DMS53 (cell line): ENCODE measurements around the gene ACVR1.

Experiments
- DNase-seq: peaks from one replicate; lab custom pipeline; 2025; lab: John Stamatoyannopoulos, UW

Gene ACVR1

DNA sequence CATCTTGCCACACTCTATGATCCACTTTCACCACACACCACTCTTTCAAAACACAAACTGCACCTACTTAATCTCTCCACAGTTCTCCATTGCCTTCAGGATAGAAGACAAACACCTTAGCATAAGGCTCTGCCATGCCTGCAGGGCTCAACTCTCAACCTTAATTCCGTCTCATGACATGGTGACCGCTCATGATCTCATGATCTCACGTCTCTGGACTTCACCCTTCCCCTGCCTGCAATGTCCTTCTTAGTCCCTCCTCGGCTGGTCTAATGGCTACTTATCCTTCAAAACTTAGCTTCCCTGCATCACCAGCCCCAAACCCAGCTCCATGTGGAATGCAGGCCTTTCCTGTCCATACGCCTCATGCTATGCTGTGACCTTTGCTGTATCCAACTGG lies 85.3 kb downstream of the ACVR1 start:
- DNase-seq: no peak

DNA sequence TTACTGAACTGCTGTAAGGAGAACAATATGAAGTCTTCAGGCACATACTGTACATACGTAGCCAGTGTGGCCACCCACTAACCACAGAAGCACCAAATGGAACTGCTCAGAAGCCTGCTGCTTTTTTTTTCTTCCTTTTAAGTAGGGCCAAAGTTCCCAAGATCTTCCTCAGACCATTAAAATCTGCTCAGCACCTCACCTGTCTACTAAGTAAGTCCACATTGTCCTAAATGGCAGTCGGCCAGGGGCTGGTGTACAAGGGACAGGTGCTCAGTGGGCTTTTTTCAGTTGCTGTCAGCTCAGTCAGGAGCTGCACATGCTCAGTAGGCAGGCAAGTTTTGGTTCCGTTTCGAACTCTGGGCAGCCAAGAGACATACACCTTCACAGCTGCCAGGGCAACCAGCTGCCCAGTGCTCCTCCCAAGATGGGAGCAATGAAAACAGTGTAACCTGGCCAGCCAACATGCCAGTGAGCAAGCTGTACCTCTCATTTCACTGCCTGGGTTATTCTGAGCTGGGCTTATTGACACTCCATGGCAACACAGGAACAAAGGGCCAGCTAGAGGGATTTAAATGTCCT lies 86.1 kb downstream of the ACVR1 start:
- peak; percentile 31 for DNase-seq

DNA sequence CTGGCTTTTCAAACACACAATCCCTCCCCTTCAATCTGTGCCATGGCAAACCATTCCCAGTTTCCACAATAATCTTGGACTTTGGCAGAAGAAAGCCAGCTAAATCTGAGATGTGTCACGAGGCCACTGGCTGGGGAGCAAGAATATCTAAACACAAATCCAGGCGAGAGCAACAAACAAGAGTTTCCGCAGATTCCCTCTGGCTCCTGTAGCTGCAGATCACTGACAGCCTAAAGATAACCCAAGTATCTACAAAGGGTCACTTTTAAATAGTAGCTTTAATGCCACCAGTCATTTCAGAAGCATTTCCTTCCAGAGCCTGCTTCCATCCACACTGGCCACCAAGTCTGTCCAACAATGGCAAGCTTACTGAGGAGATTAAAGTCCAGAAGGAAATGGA lies 86.9 kb downstream of the ACVR1 start:
- no peak for DNase-seq

DNA sequence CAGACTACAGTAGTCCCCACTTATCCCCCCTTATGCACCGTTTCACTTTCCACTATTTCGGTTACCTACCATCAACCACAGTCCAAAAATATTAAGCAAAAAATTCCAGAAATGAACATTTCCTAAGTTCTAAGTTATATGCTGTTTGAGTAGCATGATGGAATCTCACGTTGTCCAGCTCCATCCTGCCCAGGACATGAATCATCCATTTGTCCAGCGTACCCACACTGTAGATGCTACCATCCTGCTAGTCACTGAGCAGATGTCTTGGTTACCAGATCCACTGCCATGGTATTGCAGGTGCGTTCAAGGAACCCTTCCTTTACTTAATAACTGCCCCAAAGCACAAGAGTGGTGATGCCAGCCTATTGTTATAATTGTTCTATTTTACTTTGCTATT lies 87.9 kb downstream of the ACVR1 start:
- no peak for DNase-seq

DNA sequence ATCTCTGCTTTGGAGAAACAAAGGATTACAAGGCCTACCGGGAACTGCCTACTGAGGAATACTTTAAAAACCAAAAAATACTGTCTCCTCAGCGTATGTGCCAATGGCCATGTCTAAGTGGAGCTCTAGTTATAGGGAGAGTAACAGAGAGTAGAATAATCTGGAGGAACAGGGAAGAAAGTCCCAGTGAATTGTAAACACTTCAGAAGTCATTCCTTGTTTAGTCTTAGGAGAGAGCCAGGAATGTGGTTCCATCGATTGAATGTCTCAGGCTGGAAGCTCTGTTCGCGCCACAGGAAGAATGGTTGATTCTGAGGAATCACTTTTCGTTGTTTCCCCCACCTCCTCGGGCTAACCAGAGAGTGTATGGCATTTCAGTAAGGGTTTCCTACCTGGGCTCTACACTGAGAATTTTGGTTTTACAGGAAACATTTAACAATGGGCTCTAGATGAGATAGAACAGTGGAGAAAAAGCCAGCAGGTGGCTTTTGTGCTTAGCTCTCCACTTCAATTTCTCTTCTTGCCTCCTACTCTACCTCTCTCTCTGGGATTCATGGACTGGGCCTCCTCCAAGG lies 88.7 kb downstream of the ACVR1 start:
- DNase-seq: no peak

DNA sequence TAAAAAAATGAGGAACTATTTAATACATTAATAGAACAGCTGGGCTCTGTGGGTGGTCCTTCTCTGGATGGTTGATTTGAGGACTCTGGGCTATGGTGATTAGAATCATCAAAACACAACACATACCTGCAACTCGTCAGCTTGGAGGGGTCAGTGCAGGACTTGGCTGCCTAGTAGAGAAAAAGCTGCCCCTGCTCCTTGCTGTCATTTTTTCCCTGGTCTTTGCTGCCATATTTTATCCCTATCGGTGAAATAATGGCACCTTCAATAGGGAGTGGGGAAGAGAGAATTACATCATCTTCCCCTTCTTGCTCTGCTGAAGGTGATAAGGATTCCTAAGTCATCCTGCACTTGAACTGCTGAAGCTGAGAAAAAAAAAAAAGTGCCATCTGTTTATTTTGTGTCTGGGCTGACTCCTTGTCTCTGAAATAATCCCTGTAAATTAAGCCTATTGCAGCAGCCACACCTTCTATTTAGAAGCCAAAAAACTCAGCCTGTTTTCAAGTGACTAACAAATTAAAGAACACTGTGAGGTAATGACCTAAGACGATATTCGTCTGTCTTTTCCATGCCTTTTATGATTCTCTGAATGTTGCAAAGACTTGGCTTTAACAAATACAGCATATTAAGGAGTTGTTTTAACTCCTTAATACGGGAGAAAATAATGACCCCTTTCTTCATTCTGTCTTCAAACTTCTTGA lies 89.3 kb downstream of the ACVR1 start:
- peak; percentile 25 for DNase-seq

DNA sequence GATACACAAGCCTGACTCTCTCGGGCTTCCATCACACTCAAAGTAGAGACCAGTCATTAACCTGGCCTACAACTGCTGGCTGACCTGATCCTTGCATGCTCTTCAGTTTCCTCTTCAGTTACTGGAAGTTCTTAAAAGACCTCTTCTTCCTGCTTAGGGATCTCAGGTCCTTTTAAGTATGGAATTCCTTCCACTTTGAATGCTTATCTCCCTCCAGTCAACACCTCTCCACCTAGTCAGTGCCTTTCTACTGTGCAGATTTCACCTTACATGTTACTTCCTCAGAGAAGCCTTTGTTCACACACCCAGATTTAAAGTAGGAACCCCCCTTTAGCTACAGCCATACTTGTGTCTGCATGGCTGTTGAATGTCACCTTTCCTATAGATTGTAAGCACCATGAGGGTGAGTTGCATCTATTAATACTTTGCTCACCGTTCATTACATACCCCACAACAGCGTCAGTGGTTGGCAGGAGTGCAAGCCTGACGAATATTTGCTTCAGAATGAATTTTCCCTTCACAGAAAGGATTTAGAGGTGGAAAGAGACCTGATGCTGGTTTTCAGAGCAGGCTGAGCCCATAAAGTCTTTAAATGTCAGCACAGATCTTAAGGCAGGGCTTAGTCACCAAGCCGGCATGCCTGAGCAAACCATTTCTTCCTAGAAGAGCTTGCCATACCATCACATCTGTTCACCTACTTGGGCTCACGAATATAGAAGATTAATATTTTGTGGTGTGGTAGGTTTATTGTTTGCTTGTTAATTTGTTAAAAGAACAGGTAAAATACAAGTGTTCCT lies 90.1 kb downstream of the ACVR1 start:
- no peak for DNase-seq

DNA sequence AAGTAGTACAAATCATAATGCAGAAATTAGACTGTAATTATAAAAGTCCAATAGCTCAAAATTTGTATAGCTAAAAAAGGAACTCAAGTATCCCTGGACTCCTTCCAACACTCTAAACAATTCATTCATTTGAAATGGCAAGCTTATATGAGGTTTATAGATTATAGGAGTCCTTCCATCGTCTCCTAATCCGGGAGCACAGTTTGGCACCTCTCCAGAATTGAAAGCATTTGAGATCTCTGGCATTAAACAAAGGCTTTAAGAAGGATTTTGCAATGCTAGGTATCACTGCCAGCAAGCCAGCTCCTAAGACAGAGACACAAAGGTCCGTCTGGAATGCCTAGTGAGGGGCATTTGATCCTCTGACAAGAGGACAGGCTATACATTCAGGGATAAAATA lies 90.9 kb downstream of the ACVR1 start:
- DNase-seq: no peak

DNA sequence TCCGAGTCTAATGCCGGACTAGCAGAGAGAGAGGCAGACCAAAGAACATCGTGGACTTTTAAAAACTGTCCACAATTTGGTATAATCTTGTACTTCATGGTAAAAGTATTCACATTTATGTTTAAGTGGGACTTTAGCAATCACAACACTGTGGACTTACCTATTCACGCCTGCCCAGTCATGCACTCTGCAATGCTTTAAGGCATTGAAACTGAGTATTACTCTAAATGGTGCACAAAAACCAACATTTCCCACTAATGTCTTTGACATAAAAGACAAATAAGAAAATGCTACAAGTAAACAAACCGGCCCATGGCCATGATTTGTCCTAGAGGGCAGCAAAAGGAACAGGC lies 91.3 kb downstream of the ACVR1 start:
- no peak for DNase-seq

DNA sequence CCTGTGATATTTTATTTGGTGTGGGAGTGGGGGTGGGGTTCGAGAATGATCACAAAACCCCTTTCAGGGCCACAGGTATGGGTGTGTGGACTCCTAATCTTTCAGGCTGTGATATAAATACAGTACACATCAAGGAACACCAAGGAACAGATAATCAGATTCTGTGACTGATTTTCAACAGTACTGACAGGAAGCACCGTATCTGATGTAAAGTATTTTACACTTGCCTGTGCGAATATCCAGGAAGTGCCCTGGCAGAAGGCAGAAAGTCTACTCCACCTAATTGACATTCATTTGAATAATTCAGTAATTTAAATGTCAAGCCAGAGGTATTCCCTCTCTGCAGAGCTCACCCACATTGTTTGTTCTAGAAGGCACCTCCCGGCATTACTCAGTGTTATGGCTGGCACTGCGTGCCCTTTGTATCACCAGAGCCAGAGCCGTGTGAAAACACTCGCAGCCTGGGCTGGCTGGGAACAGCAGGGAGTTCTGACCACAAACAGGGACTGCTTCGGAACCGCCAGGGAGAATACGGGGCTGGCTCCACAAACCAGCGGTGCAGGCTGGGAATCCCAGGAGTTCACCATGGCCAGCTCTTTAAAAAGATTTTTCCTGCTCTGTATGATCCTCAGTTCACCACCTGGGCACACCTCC lies 91.8 kb downstream of the ACVR1 start:
- no peak for DNase-seq

DNA sequence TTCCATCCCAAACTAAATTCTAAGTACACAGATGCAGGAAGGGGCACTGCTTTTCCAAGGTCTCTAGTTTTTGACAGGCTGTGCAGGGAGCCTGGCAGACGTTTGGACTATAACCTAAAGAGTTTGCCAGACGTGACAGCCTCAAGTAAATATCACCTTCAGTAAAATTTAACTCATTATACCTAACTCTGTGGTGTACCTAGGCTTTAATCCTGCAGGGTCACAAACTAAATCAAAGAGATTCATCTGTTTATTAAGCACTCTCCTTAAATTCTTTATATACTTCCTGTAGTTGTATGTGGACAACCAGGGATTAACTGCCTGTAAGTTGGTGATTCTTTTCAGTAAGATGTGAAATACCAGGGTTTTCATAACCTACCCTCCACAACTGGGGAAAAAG lies 92.9 kb downstream of the ACVR1 start:
- no peak for DNase-seq

DNA sequence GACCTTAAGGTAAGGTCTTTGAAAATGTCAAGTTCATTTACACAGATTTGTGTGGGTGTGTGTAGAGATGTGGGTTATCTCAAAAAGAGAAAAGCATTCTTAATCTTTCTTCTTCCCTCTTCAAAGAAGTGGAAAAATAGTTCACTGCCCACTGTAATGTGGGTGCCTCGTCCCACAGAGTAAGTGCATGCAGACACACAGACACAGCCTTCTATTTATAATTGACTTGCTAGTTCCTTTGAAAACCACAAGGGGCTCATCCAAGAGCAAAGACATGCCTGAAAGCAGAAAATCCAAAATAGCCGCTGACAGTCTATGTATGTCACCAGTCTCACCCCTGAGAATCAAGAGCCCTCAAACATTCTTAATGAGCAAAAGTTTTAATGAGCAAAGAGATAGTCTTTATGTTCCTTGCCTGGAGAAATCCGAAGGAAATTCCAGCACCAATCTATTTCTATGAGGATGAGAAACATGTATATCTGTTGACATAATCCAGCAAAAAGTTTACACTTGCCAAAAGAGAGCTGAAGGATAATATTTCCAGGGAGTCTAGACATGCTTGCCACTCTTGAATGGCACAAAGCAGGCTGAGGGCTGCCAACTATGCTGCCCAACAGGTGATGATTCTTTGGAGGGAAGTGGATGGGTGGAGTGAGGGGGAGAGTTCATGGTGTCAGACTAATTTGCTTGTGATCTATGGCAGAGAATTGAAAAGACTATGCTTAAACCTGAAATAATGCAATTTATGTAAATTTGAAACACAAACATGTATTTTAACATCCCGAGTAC lies 93.9 kb downstream of the ACVR1 start:
- peak; percentile 11 for DNase-seq

DNA sequence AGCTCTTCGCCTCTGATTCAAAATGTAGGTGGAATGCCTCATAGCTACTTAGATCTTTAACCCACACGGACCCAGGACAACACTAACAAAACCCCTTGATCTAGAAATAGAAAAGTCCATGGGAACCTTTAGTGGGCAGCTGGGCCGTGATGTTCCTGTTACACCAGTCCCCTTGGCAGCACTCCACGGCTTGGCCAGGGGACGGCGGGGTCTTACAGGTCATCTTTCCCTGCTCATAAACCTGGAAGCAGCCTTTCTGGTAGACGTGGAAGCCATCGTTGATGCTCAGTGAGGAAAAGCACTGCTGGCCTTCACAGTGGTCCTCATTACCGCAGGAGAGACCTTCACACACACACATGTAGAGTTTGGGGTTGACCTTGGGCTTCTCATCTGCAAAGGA lies 95.9 kb downstream of the ACVR1 start:
- no peak for DNase-seq

DNA sequence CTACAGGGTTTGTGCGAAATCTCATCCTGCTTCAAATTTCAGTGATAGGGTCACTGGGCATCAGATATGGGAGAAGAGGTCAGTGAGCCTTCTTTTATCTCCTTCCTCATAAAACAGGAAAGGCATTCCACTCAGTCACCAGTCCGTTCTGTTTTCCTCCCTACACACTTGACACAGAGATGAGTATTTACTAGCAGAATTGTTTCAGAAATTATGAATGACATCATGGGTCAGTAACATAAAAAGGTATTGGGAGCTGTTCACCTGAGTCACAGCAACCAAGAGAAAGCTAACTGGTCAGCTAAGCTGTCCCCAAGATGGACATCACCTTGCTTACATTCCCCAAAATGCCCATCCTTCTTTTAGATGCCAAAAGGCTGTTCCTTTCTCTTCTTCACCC lies 96.3 kb downstream of the ACVR1 start:
- peak; percentile 56 for DNase-seq

DNA sequence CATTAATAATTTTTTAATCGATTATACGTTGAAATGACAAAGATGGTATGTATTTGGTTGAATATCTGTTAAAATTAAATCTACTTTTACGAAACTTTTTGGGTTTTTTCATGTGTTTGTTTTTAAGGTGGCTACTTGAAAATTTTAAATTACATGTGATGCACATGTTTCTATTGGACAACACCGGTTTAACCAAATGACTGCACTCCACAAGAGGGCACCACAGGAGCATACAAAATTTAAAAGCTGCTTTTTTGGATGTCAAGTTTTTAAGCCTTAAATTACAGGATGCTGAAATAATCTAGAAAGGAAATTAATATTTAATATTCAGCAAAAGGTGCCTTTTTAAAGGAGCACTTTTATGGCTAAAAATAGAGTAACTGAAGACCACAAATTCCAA lies 98.7 kb downstream of the ACVR1 start:
- peak; percentile 67 for DNase-seq

DNA sequence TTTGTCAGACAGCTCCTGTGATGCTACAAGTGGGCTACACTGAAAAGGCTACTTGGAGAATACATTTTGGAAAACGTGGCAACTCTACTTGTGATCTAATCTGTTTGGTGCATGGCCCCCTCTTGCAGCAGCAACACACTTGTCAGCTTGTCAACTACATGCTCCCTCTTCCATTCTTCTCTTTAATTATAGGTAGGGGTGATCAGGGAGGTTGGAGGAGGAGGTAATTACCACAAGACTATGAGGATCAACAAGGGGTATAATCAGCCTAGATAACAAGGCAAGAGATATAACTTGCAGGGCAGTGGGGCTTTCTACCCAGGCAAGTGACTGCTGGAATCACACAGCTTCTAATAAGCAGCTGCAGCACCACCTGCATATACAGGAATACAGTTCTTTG lies 104.9 kb downstream of the ACVR1 start:
- DNase-seq: no peak

DNA sequence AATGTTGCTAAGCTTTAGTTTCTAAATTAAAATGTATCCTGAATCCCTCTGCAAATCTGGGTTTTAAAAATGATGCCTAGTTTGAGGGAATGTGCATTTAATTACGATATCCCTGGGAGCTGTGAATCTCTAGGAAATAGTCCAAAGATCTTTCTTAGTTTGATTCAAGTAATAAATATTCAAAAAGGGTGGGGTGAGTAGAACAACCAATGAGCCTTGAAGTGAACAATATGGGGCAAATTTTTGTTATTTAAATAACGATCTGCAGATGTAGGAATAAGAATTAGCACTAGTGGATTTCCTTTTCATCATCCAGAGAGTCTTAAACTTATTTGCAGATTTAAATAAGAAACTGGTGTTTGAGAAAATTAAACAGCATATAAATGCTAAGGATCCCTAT lies 106.3 kb downstream of the ACVR1 start:
- DNase-seq: no peak

DNA sequence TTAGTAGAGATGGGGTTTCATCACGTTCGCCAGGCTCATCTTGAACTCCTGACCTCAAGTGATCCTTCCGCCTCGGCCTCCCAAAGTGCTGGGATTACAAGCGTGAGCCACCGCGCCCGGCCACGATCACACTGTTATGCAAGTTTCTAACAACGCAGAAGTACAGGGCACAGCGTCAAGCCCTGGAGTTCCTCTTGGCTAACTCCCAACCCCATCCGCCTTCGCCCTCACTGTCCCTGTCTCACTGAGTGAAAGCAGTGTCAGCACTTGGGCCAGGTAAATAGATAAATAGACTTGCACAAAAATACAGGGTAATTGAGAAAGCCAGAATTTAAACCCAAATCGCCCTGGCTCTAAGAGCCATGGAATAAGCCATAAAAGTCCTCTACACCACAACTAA lies 111.7 kb downstream of the ACVR1 start:
- DNase-seq: no peak

DNA sequence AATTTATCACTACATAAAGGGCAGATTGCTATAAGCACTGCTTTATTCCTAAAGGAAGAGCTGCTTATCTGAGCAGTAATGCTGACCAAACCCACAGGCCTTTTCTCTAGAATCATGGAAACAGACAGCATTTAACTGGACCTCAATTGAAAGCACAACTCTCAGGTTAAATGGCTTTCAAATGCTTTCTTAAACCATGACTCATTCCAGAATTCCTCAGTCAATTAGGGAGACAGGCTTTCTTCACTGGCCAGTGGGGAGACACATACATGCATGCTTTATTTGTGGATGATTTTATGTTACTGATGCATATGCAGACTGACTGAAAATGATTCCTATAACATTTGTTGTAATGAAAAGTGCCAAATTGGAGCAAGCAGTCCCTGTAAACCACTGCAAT lies 114.6 kb downstream of the ACVR1 start:
- no peak for DNase-seq

DNA sequence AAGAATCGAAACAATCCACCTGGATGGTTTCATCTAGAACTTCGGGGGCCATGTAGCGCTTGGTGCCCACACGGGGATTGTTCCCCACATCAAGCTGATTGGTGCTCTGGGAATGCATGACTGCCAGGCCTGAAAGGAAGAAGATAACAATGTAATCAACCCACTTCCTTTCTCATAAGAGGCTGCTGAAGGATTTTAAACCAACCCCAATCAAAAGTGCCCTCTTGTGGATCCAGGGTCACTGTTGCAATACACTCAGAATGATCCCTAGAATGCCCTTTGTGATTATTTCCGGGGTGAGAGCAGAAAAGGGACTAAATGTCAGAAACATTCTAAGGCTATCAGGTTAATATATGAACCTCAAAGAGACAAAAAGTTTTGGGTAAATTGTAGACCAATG lies 115.2 kb downstream of the ACVR1 start:
- peak; percentile 30 for DNase-seq

DNA sequence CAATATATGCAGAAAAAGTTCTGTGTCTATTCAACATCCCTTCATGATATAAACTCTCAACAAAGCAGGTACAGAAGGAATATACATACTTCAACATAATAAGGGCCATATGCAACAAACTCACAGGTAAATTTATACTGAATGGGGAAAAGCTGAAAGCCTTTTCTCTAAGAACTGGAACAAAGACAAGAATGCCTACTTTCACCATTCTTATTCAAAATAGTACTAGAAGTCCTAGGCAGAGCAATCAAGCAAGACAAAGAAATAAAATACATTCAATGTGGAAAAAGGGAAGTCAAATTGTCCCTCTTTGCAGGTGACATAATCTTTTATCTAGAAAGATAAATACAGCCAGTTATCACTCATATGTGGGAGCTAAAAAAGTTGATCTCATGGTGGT lies 116.3 kb downstream of the ACVR1 start:
- no peak for DNase-seq

DNA sequence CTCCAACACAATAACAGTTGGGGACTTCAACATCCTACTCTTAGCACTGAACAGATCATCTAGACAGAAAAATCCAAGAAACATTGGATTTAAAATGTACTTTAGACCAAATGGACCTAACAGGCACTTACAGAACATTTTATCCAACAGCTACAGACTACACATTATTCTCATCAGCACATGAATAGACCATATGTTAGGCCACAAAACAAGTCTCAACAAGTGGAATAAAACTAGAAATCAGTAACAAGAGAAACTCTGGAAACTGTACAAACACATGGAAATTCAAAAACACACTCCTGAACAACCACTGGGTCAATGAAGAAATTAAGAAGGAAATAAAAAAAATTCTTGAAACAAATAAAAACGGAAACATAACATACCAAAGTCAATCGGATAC lies 117.5 kb downstream of the ACVR1 start:
- no peak for DNase-seq
